HL-60/S4 (cell line): ENCODE measurements around the gene AKT3.

Source experiments
- in situ Hi-C: fragments of 300-500 bp; cut with MboI; formaldehyde crosslinking; loops from 2 replicates; pipeline ENCODE4 v1.14.3; 2022; ENCODE audit warnings: low sequenced_read_pairs

Gene AKT3

DNA sequence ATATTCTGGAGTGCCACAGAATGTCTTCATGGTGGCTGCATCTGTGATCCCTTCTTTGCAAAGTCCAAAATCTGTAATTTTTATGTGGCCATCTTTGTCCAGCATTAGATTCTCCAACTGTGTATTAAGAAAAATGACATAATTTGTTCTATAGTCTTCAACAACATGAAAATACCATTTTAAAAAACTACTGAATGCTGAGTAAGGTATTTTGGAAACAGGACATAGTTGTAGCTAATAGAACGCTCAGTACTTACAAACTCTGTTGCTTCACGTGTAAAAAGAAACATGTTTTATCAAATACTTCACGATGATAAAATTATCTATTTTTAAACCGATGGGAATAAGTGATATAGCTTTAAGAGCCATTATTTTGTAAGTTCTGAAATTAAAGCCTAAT, 286.3 kb downstream of the AKT3 start:
- in situ Hi-C loops, result no loop called here

DNA sequence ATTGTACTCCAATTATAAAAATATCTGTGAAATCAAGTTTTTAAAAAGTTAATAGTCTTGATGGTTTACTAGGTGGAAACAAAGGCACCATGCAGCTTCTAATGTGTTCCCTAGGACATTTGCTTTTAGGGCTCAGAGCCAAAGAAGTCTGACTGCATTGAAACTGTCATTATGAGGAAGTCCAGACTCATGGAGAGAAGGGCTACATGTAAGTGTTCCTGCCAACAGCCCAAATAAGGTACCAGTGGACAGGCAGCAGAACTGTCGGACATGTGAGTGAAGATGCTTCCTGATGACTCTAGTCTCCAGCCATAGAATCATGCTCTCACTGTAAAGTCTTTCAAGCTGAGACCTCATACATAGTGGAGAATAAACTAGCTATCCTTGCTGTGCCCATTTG, 287.6 kb downstream of the AKT3 start:
- in situ Hi-C loops, result no loop called here

- in situ Hi-C loops, result no loop called here
These were observed 288.3 kb downstream of the AKT3 start for GRCh38 chr1:243561588-243562319.

GRCh38 chr1:243559575-243560162, 290.4 kb downstream of the AKT3 start:
- in situ Hi-C loops, result no loop called here

DNA sequence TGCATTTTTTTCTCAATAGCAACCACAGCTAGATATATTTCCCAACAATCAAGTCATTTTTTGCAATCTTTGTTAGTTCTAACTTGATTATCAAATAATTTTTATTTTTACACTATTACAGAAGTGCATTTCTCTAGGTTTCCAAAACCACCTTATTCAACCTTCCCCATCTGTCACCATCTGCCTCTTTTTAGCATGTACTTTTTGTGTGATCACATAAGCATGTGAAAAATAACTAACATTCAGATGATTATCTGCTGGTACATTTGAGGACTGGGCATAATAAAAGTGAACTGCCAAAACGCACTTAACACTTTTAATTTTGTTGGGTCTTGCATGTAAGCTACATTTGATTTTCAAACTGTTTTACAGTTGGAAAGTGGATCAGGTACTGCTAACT, 291.5 kb downstream of the AKT3 start:
- in situ Hi-C loops, result no loop called here

GRCh38 chr1:243557866-243558265, 292.2 kb downstream of the AKT3 start:
- in situ Hi-C loops, result no loop called here

DNA sequence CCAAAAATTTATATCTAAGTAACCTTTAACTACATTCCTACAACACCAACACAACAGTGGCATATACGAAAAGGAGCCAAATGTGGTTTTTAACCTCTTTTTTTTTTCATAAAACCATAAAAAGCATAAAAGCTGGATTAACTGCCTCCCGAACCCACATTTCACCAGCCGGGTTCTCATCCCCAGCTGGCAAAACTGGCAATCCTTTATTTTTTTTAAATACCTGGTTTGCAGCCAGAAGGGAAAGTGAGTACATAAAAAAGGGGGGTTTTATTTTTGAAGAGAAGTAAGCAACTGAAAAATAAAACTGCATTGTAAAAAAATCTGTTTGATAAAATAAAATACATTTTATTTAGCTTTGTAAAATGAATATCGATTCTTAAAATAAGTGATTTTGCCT, 295.4 kb downstream of the AKT3 start:
- in situ Hi-C loops, result no loop called here

GRCh38 chr1:243553090-243553489, 297.0 kb downstream of the AKT3 start:
- in situ Hi-C loops, result no loop called here

DNA sequence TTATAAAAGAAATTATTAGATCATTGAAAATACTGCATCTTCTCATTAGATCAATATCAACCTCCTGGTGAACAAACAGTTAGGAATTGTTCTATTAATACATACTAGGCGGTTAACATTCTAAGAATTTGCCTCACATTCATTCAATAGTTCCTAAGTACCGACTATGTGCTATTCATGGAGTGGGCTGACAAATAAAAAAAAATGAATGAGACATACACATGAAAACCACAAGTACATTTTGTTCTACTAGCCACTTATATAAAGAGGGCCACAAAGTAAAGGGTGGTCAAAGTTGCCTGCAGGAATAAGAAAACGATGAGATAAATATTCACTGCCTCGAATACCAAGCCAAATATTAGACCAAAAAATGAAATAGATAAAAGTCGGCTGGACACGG, 299.8 kb downstream of the AKT3 start:
- in situ Hi-C loops, result no loop called here

GRCh38 chr1:243549791-243550190, 300.3 kb downstream of the AKT3 start:
- in situ Hi-C loops, result no loop called here

DNA sequence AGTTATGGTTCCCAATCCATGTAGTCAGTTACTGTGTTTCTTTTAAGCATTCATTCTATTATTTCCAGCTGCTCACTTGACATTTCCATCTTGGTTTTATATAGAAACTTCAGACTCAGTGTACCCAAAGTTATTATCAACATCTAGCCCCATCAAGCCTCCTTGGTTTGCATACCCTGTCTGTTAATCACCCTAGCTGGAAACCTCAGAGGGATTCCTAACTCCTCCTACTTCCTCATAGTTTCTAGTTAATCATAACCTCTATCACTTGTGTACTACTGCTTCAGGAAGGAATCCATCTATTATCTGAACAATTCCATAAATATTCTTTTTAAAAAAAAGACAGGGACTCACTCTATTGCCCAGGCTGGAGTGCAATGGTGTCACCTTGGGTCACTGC, 300.9 kb downstream of the AKT3 start:
- in situ Hi-C loops, result no loop called here

DNA sequence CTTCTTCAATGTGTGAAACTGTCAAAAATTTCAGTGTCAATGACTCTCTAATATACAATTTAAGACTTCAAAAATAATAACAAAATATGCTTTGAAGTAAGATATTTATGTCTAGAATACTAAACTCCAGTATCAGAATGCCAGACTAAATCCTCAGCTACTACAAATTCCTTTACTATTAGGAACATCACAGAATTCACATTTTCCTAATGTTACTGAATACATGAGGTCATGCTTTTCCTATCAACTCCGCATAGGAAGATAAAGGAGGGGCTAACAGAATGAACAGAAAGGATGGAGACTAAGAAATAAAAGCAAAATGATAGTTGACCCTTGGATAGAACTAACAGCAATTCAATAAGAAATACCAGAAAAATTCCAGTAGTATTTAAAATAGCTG, 301.5 kb downstream of the AKT3 start:
- in situ Hi-C loops, result no loop called here

DNA sequence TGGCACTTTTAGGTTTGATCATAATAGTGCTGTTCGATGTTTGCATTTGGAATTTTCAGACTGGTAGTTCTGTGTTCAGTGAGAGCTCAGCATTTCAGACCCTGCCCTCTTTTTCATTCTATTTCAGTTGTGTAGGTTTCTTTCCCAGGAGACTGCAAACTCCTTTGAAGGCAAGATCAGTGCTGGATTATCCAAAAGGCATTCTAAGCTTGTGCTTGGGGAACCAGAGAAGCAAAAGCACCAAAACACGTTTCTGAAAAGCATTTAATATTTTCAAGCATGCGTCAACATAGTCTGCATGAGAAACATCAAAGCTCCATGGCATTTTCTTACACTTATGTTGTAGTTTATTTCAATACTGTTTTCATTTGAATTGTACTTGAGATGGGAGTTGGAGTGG, 302.2 kb downstream of the AKT3 start:
- in situ Hi-C loops, result no loop called here

- in situ Hi-C loops, result no loop called here
These were observed 303.6 kb downstream of the AKT3 start for GRCh38 chr1:243546457-243546856.

- in situ Hi-C loops, result no loop called here
These were observed 306.5 kb downstream of the AKT3 start for GRCh38 chr1:243543501-243543900.

- in situ Hi-C loops, result no loop called here
These were observed 307.2 kb downstream of the AKT3 start for GRCh38 chr1:243542739-243543415.

GRCh38 chr1:243539636-243540035, 310.4 kb downstream of the AKT3 start:
- in situ Hi-C loops, result no loop called here

- in situ Hi-C loops, result no loop called here
These were observed 315.0 kb downstream of the AKT3 start for GRCh38 chr1:243535014-243535413.

DNA sequence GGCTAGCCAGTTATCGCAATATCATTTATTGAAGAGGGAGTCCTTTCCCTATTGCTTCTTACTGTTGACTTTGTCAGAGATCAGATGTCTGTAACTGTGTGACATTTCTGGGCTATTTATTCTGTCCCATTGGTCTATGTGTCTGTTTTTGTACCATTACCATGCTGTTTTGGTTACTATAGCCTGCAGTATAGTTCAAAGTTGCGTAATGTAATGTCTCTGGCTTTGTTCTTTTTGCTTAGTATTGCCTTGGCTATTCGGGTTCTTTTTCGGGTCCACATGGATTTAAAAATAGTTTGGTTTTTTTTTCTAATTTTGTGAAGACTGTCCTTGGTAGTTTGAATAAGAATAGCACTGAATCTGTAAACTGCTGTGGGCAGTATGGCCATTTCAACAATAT, 320.5 kb downstream of the AKT3 start:
- in situ Hi-C loops, result no loop called here

DNA sequence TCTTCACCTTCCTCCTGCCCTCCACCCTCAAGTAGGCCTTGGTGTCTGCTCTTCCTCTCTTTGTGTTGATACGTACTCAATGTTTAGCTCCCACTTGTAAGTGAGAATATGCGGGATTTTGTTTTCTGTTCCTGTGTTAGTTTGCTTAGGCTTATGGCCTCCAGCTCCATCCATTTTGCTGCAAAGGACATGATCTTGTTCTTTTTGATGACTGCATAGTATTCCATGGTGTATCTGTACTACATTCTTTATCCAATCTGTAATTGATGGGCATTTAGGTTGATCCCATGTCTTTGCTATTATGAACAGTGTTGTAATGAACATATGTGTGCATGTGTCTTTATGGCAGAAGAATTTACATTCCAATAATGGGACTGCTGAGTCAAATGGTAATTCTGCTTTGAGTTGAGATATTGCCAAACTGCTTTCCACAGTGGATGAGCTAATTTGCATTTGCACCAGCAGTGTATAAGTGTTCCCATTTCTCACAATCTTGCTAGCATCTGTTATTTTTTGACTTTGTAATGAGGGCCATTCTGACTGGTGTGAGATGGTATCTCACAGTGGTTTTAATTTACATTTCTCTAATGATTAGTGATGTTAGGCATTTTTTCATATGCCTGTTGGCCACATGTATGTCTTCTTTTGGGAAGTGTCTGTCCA, 321.5 kb downstream of the AKT3 start:
- in situ Hi-C loops, result no loop called here

- in situ Hi-C loops, result no loop called here
These were observed 323.9 kb downstream of the AKT3 start for GRCh38 chr1:243526180-243526579.

GRCh38 chr1:243525085-243525487, 325.0 kb downstream of the AKT3 start:
- in situ Hi-C loops, result no loop called here
